NCI-H748 treated with DMSO at 0.1 percent for 48 hours (cell line): ENCODE measurements around the gene WSCD1.

Experiments
- DNase-seq: peaks from one replicate; lab custom pipeline; 2025; lab: John Stamatoyannopoulos, UW

WSCD1 gene

DNA sequence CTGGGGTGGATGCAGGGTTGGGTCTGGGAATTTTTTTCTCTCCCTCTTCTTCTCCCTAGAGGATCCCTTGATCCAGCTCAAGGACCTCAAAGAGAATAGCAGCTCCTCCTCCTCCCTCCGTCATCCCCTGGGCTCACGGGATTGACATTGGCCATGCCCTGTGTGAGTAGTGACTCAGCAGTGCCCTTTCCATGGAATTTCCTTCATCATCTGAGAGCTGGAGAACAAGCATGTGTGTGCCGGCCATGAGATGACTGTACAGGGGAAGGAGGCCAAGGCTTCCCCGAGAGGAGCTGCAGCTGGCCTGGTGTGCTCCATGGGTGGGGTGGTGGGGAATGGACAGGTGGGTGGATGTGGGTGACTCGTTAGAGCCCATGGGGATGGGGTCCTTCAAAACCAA is 8.9 kb upstream of the WSCD1 start:
- no peak for DNase-seq

- DNase-seq: no peak
Observed at GRCh38 chr17:6064868-6065267, 5.3 kb upstream of the WSCD1 start.

- DNase-seq: no peak
Observed at GRCh38 chr17:6065351-6065750, 4.8 kb upstream of the WSCD1 start.

DNA sequence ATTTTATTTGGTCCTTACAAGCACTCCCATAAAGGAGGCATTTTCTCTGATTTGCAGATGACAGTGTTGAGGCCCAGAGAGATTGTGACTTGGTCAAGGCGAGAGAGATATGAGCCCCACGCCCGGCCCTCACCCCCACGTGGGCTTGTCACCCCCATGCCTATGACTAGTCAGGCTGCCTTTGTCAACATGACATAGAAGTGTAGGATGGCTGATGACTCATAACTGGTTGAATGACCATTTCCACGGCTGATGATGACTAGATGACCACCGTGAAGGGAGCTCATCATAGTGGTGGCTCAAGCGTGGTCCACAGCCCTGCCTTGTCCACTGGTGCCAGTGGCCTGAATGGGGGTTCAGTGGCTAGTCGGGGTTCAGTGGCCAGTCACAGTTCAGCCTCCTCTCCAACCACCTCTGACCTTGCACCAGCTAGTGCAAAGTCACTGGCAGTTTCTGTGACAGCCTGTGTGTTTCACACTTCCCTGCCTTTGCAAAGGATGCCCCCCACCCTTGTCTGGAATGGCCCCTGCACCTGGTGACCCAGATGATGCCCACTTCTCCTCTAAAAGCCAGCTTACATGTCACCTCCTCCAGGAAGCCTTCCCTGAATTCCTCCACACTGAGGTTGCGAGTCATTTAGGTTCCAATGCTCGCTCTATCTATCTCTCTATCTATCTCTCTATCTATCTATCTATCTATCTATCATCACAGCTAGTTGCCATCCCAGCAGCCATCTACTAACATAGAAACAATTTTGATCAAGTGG is 3.8 kb upstream of the WSCD1 start:
- no peak for DNase-seq

DNA sequence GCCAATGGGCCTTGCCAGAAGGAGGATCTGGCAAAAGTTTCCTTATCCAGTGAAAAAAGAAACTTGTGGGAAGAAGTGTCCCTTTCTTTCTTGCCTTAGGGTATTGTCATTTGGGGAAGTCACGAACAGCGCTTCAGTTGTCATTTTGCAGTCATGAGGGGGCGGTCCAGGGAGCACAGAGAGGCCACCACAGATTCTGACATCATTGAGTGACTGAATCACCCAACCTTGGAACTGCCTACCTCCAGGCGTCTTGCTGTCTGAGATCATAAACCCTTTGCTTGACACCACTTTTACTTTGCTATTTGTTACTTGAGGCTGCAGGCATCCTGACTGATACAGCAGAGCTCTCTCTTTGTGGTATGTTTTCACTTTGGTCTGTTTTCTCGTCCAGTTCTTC is 3.1 kb upstream of the WSCD1 start:
- no peak for DNase-seq

DNA sequence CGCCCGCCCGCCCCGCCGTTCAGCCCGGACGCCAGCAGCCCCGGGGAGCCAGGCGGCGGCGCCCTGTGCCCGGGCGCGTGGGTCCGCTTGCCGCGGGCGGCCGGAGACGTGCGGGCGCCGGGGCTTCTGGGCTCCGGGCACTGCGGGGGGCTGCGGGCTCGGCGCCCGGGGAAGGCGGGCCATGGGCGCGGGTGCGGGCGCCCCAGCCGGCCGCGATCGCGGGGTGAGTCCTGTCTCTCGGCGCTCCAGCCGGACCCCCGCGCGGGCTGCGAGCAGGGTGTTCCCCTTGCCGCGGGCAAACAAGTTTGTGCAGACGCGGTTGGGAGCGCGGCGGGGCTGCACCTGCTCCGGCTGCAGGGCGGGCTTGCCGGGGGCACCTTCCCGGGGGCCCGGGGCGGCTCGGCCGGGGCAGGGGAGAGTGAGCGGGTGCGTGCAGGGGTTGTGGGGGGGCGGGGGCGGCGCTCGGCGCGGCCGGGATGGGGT is 292 bp downstream of the WSCD1 start:
- no peak for DNase-seq

GRCh38 chr17:6070913-6071511 is 833 bp downstream of the WSCD1 start:
- peak; percentile 43 for DNase-seq

DNA sequence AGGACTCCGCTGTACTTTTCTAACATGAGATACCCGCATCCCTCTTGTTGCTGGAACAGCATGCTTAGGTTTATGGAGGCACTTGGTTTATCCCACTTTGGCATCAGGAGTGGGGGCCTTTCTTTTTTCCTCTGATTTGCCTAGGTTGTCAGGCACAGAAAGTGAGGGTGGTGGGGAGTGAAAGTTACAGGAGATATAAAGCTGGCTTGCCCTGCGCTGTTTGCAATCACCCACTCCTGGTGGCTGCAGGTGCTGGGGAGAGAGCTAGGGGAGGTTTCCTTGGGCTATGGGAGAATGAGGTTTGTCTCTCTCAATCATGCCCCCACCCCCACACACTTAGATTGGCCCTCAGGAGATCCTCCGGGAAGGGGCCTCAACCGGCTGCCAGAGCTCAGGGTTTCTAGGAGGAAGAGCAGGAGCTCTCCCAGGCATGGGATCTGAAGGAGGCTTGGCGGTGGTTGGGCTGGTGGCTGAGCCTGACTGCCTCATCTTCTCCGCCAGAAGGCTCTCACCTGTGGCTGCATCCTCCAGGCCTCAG is 1.4 kb downstream of the WSCD1 start:
- no peak for DNase-seq

GRCh38 chr17:6072157-6072556 is 2.0 kb downstream of the WSCD1 start:
- DNase-seq: no peak

GRCh38 chr17:6072611-6073010 is 2.4 kb downstream of the WSCD1 start:
- DNase-seq: no peak

DNA sequence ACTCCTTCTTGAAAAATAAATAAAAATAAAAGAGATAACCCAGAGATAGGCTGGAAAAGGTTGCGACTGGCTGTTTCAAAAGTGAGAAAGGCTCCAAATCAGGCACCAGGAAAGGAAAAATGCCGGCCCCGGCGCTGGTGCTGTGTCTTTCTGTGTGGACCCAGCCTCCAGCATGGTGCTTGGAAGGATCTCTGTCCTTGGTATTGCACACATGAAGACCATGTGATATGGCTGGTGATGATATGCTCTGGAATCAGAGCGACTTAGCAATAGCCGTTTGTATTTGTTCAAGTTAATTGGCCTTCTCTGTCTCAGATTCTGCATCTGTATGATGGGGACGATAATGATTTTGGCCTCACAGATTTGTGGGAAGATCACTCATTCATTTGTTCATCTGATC is 3.4 kb downstream of the WSCD1 start:
- DNase-seq: no peak

DNA sequence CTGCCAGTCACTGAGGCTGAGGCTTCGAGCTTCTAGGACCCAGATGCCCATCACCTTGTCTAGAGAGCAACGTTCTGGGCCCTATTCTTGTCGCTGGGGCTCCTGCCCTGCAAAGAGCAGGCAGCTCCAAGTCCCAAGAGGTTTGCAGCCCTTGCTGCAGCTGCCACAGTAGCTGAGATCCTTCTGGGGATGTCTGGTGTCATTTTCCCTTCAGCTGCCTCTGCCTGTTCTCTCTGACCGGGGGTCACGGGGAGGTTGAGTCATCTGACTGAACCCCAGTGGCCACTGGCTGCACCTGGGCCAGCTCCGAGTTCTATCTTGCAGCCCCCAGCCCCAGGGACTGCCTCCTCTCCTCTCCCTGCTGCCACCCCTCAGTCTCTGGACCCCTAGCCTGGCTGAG is 4.9 kb downstream of the WSCD1 start:
- no peak for DNase-seq

DNA sequence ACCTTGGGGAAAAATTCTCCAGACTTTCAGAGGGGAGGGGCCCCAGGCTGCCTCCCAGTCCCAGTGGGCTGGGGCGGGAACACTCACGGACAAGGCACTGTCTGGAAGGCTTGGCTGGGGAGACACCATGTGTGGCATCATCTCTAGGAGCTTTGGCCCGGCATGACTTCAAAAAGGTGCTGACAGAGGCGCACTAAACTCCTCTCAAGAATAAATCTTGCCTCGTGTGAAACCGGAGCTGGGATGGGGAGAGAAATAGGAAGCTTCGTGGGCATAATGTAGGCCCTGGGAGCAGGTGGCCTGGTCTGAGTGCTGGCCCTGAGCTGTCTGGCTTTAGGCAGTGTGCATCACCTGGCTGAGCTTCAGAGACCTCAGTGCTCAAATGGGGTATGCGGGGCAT is 5.7 kb downstream of the WSCD1 start:
- no peak for DNase-seq

- no peak for DNase-seq
Observed at GRCh38 chr17:6077752-6078151, 7.6 kb downstream of the WSCD1 start.

- no peak for DNase-seq
Observed at GRCh38 chr17:6078458-6078871, 8.3 kb downstream of the WSCD1 start.

DNA sequence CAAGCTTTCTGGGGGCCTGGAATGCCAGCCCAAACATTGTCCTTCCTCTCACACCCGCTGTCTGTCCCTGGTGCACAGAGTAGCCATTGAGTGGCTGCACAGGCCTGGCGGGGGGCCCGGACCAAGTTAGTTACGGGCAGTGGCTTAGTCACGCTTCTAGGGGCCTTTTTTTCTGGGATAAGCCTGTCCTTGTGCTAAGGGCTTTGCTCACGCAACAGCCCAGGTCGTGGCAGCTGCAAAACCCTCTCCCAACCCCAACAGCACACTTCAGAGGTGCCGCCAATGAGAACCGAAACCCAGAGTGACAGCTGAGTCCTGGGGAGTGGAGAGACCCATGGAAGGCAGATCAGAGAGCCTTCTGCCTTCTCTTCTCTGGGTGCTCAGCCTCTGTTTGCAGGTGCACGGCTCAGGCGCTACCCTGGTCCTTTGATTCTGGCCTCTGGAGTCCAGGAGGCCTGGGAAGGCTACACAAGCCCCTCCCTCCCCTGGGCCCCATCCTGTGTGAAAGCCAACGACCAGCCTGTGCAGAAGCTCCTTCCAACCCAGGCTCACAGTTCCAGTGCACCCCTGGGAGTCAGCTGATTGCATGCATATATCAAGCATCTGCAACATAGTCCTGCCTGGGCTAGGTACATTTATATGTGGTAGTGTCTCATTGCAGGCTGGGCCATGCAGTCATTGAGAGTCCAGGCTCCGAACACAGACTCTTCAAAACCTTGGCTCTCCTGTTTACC is 9.1 kb downstream of the WSCD1 start:
- no peak for DNase-seq

GRCh38 chr17:6079960-6080359 is 9.8 kb downstream of the WSCD1 start:
- DNase-seq: no peak

- no peak for DNase-seq
Observed at GRCh38 chr17:6080711-6081430, 10.7 kb downstream of the WSCD1 start.

- DNase-seq: no peak
Observed at GRCh38 chr17:6082335-6082734, 12.2 kb downstream of the WSCD1 start.

DNA sequence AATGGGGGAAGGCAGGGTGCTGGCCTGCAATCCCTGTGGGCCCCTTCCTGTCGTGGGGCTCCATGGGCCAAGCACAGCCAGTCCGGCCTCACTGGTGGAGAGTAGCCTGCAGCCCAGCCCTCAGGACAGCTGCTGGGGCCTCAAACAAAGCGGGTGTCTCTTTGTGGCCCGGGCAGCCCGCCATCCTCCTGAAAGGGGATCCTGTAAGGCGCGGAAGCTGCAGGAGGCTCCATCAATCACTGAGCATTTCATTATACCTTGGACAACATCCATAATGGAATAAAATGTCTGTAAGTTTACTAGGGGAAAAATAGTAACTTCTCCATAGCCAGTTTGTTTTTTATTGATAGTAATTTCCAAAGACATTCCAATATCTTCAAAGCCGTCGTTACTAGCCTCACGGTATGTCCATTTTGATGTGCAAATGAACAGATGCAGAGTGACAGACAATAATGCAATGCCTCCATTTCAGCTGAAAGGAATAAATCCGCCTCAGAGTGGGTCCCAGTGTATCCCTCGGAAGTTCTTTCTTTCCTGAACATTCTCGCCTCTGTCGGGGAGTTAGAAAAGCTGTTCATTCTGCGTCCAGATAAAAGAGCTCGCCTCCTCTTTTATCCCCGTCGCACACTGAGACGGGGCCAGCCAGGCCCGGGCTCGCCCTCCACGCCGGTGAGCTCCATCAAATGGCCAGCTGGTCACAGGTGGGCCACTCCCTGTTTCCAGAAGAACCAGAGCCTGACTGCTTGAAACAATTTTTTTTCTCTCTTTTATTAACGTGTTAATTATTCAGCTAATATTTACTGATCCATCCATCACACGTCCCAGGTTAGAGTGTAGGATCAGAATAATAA is 14.4 kb downstream of the WSCD1 start:
- DNase-seq: peak; percentile 81

GRCh38 chr17:6085812-6086211 is 15.6 kb downstream of the WSCD1 start:
- no peak for DNase-seq
